Neural progenitor cell (in vitro differentiated cells): ENCODE results near the gene DACH1. TPM values are rescaled to one million over a fixed set of nuclear protein-coding genes. Genes with fewer than 3 reads are reported as not detected.

Source experiments
- DNase-seq: peaks from one replicate; pipeline ENCODE4 v3.0.0-alpha.2; 2016; ENCODE audit warnings: low spot score
- H2AFZ ChIP-seq: fragments of 200-600 bp; sonication (generic); replicated peaks from 2 replicates; pipeline ENCODE4 v1.6.1; 2016; ENCODE audit warnings: antibody characterized with exemption
- H3F3A ChIP-seq: fragments of 200-600 bp; sonication (generic); 2 replicates; pipeline ENCODE4 v1.6.1; 2016; ENCODE audit warnings: antibody characterized with exemption, low read depth
- H3K27ac ChIP-seq: fragments of 200-600 bp; sonication (generic); 2 replicates; pipeline ENCODE4 v1.5.1; 2016; ENCODE audit warnings: mild to moderate bottlenecking
- H3K27me3 ChIP-seq: fragments of 200-600 bp; sonication (generic); 2 replicates; pipeline ENCODE4 v1.6.1; 2016; ENCODE audit warnings: mild to moderate bottlenecking, moderate library complexity
- H3K36me3 ChIP-seq: fragments of 200-600 bp; sonication (generic); 2 replicates; pipeline ENCODE4 v1.5.1; 2016
- H3K4me1 ChIP-seq: fragments of 200-600 bp; sonication (generic); 2 replicates; pipeline ENCODE4 v1.6.1; 2016; ENCODE audit warnings: mixed run types
- H3K4me2 ChIP-seq: fragments of 200-600 bp; sonication (generic); 2 replicates; pipeline ENCODE4 v1.6.1; 2016
- H3K4me3 ChIP-seq: fragments of 200-600 bp; sonication (generic); 2 replicates; pipeline ENCODE4 v1.5.1; 2016
- H3K79me2 ChIP-seq: fragments of 200-600 bp; sonication (generic); 2 replicates; pipeline ENCODE4 v1.6.1; 2016; ENCODE audit warnings: low read depth
- H3K9ac ChIP-seq: fragments of 200-600 bp; sonication (generic); 2 replicates; pipeline ENCODE4 v1.6.1; 2016
- H3K9me3 ChIP-seq: fragments of 200-600 bp; sonication (generic); 2 replicates; pipeline ENCODE4 v1.5.1; 2016; ENCODE audit warnings: low read depth
- H4K20me1 ChIP-seq: fragments of 200-600 bp; sonication (generic); 2 replicates; pipeline ENCODE4 v1.6.1; 2016; ENCODE audit warnings: low read depth
- H3K27ac Mint-ChIP-seq: 3 replicates; pipeline ENCODE4 v1.8.0; 2021; ENCODE audit warnings: mixed read lengths
- H3K27me3 Mint-ChIP-seq: 2 replicates; pipeline ENCODE4 v1.8.0; 2022; ENCODE audit warnings: low read depth, mild to moderate bottlenecking, inconsistent platforms, moderate library complexity, mixed read lengths; ENCODE audit not compliant: insufficient read depth
- H3K36me3 Mint-ChIP-seq: 3 replicates; pipeline ENCODE4 v1.8.0; 2021; ENCODE audit warnings: mixed read lengths
- H3K4me1 Mint-ChIP-seq: 3 replicates; pipeline ENCODE4 v1.8.0; 2021; ENCODE audit warnings: mixed read lengths
- H3K4me3 Mint-ChIP-seq: 3 replicates; pipeline ENCODE4 v1.8.0; 2021; ENCODE audit warnings: mild to moderate bottlenecking, moderate library complexity, mixed read lengths
- H3K9me3 Mint-ChIP-seq: 3 replicates; pipeline ENCODE4 v1.8.0; 2020; ENCODE audit warnings: mixed read lengths
- EZH2 ChIP-seq: fragments of 200-600 bp; sonication (generic); IDR thresholded peaks from 2 replicates; pipeline ENCODE4 v1.6.1; 2017; ENCODE audit warnings: antibody characterized with exemption, mild to moderate bottlenecking, moderate library complexity
- EZH2phosphoT487 ChIP-seq: fragments of 200-600 bp; sonication (generic); IDR thresholded peaks from 2 replicates; pipeline ENCODE4 v1.6.1; 2017; ENCODE audit warnings: antibody characterized with exemption
- total RNA-seq: library from RNA; depleted of rRNA; stranded (reverse); fragments of >200 nt; gene quantifications from 2 replicates; pipeline ENCODE4 v1.2.3, GENCODE V29; 2015; ENCODE audit warnings: low replicate concordance
- TF ChIP-seq, protein P1 (sequence below): fragments of 200-600 bp; sonication (generic); IDR thresholded peaks from 2 replicates; pipeline ENCODE4 v1.5.1; 2017; ENCODE audit warnings: antibody characterized with exemption, mild to moderate bottlenecking

Gene DACH1
- total RNA-seq, 1 donor from 2014 or later = 27.6 TPM

DNA sequence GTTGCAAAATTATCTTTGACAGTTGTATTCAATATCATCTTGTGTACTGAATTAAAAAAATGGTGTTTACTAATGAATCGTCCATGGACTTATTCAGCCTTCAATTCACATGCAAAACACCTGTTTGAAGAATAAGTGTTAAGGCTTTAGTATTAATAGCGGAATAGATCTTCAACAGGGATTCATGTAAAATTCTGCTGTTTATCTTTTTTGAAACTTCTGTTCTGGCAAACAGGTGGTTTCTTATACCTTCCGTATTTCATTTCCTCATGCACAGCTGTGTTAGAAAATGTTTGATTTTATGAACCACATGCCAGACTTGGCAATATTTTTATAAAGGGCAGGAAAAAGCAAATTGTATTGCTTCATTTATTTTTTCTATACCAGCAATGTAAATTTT is 255.7 kb downstream of the DACH1 start:
- peaks cover 3% of the 10 kb centered on the region for H3K4me1 Mint-ChIP-seq
- no peaks in the 10 kb centered on the region for H3K27me3 Mint-ChIP-seq
- H3K36me3 Mint-ChIP-seq = peaks cover 9% of the 10 kb centered on the region
- Histone ChIP-seq H3K4me3 (no peak overlapping the region), H3K27ac (no peak overlapping the region), H4K20me1 (no peaks in the 10 kb centered on the region), H3K27me3 (no peaks in the 10 kb centered on the region), H3K9me3 (no peaks in the 10 kb centered on the region), H3K9ac (no peak overlapping the region), H3K4me1 (no peaks in the 10 kb centered on the region), H3F3A (no peaks in the 10 kb centered on the region), H3K4me2 (no peak overlapping the region), H3K36me3 (no peaks in the 10 kb centered on the region), H2AFZ (no peak overlapping the region), H3K79me2 (no peaks in the 10 kb centered on the region)
- no peak overlapping the region for H3K27ac Mint-ChIP-seq
- no peaks in the 10 kb centered on the region for H3K9me3 Mint-ChIP-seq
- no peak for DNase-seq
- no peak overlapping the region for H3K4me3 Mint-ChIP-seq
- TF ChIP-seq, protein P1, sequence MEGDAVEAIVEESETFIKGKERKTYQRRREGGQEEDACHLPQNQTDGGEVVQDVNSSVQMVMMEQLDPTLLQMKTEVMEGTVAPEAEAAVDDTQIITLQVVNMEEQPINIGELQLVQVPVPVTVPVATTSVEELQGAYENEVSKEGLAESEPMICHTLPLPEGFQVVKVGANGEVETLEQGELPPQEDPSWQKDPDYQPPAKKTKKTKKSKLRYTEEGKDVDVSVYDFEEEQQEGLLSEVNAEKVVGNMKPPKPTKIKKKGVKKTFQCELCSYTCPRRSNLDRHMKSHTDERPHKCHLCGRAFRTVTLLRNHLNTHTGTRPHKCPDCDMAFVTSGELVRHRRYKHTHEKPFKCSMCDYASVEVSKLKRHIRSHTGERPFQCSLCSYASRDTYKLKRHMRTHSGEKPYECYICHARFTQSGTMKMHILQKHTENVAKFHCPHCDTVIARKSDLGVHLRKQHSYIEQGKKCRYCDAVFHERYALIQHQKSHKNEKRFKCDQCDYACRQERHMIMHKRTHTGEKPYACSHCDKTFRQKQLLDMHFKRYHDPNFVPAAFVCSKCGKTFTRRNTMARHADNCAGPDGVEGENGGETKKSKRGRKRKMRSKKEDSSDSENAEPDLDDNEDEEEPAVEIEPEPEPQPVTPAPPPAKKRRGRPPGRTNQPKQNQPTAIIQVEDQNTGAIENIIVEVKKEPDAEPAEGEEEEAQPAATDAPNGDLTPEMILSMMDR = no peak
- TF ChIP-seq EZH2 = no peak
- no peak for TF ChIP-seq EZH2phosphoT487

DNA sequence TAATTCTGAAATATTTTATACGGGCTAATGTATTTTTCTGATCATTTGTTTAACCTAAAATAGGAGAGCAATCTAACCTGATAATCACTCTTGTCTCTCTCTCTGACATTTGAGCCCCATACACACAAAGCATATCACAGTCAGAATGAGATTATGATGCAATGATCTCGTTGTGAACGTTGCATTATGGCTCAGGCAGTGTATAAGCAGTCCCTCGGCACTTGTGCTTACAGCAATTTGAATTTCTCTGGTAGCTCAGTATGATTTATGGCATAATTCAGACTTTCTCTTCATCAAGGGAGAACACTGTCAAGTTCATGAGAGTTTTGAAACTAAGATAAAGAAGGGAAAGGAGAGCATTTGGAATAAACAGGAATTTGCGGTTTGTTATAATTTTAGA is 256.1 kb downstream of the DACH1 start:
- no peak overlapping the region for H3K4me2 ChIP-seq
- H3F3A ChIP-seq = no peaks in the 10 kb centered on the region
- Mint-ChIP-seq H3K9me3 (no peaks in the 10 kb centered on the region), H3K27ac (no peak overlapping the region), H3K4me1 (peaks cover 3% of the 10 kb centered on the region), H3K36me3 (peaks cover 9% of the 10 kb centered on the region), H3K4me3 (no peak overlapping the region), H3K27me3 (no peaks in the 10 kb centered on the region)
- H3K9me3 ChIP-seq = no peaks in the 10 kb centered on the region
- DNase-seq = no peak
- no peak overlapping the region for H3K4me3 ChIP-seq
- no peaks in the 10 kb centered on the region for H3K4me1 ChIP-seq
- no peaks in the 10 kb centered on the region for H3K79me2 ChIP-seq
- H3K27ac ChIP-seq = no peak overlapping the region
- no peaks in the 10 kb centered on the region for H3K27me3 ChIP-seq
- H2AFZ ChIP-seq = no peak overlapping the region
- no peaks in the 10 kb centered on the region for H3K36me3 ChIP-seq
- H3K9ac ChIP-seq = no peak overlapping the region
- no peak for TF ChIP-seq EZH2phosphoT487
- TF ChIP-seq EZH2 = no peak
- TF ChIP-seq, protein P1 = no peak
- H4K20me1 ChIP-seq = no peaks in the 10 kb centered on the region

DNA sequence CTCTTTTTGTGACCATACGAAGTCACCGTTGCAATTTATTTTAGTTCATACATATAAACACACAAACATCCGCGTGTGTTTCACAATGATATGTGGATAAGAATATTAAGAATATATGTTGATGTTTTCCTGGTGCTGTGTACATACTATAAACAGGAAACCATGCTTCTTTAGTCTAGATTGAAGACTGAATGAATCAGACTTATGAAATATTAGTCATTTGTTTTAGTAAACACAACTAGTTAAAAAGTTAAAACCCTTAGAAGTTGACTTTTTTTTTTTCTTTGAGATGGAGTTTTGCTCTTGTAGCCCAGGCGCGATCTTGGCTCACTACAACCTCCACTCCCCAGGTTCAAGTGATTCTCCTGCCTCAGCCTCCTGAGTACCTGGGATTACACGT is 257.7 kb downstream of the DACH1 start:
- H3K4me2 ChIP-seq = no peak overlapping the region
- H3K27ac ChIP-seq = no peak overlapping the region
- no peaks in the 10 kb centered on the region for H3K9me3 ChIP-seq
- peaks cover 5% of the 10 kb centered on the region for H4K20me1 ChIP-seq
- no peaks in the 10 kb centered on the region for H3K36me3 ChIP-seq
- H3K79me2 ChIP-seq = no peaks in the 10 kb centered on the region
- peaks cover 3% of the 10 kb centered on the region for H3K4me1 Mint-ChIP-seq
- H3K27me3 ChIP-seq = no peaks in the 10 kb centered on the region
- no peaks in the 10 kb centered on the region for H3K4me1 ChIP-seq
- no peak for DNase-seq
- no peak overlapping the region for H3K27ac Mint-ChIP-seq
- H3K27me3 Mint-ChIP-seq = no peaks in the 10 kb centered on the region
- H3K9ac ChIP-seq = no peak overlapping the region
- H3K4me3 Mint-ChIP-seq = no peak overlapping the region
- no peak for TF ChIP-seq EZH2phosphoT487
- H3K36me3 Mint-ChIP-seq = peaks cover 9% of the 10 kb centered on the region
- no peaks in the 10 kb centered on the region for H3F3A ChIP-seq
- no peaks in the 10 kb centered on the region for H3K9me3 Mint-ChIP-seq
- no peak overlapping the region for H2AFZ ChIP-seq
- H3K4me3 ChIP-seq = no peak overlapping the region

DNA sequence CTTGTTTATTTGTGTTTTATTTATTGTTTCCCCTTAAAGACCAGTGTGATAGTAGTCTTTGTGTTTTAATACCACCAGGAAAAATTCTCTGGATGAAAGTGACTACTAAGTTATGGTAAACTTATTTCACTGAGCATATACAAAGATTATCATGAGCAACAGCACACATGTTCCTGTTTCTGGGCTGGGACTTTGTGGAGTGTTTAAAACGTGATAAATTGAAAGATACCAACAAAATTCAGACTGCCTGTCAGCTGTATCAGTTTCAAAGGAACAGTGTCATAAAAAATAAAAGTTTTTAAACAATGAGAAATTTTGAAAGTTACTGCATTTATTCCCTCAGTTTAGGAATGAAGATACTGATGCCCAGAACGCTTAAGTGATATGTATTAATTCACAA is 259.4 kb downstream of the DACH1 start:
- Histone ChIP-seq H3K79me2 (no peaks in the 10 kb centered on the region), H4K20me1 (peaks cover 5% of the 10 kb centered on the region), H2AFZ (no peak overlapping the region), H3K4me3 (no peak overlapping the region), H3K9me3 (no peaks in the 10 kb centered on the region), H3K27me3 (no peaks in the 10 kb centered on the region), H3K4me1 (no peaks in the 10 kb centered on the region), H3K36me3 (no peaks in the 10 kb centered on the region), H3K4me2 (no peak overlapping the region), H3F3A (no peaks in the 10 kb centered on the region), H3K27ac (no peak overlapping the region), H3K9ac (no peak overlapping the region)
- no peaks in the 10 kb centered on the region for H3K9me3 Mint-ChIP-seq
- peaks cover 7% of the 10 kb centered on the region for H3K4me1 Mint-ChIP-seq
- H3K4me3 Mint-ChIP-seq = no peak overlapping the region
- TF ChIP-seq, protein P1 = no peak
- TF ChIP-seq EZH2phosphoT487 (no peak), EZH2 (no peak)
- no peaks in the 10 kb centered on the region for H3K36me3 Mint-ChIP-seq
- H3K27ac Mint-ChIP-seq = no peak overlapping the region
- DNase-seq = no peak
- H3K27me3 Mint-ChIP-seq = no peaks in the 10 kb centered on the region
